ENCODE data around the gene SAMSN1. TPM values are rescaled to one million over a fixed set of nuclear protein-coding genes. Genes with fewer than 3 reads are reported as not detected.
"Not testable (repeated sequence)": the region's sequence is repeated elsewhere in the genome, so short reads cannot be mapped to it uniquely, and the experiment has no call there.

SAMSN1 gene
- total RNA-seq, 1 donor from 2014 or later: 5.8 TPM

DNA sequence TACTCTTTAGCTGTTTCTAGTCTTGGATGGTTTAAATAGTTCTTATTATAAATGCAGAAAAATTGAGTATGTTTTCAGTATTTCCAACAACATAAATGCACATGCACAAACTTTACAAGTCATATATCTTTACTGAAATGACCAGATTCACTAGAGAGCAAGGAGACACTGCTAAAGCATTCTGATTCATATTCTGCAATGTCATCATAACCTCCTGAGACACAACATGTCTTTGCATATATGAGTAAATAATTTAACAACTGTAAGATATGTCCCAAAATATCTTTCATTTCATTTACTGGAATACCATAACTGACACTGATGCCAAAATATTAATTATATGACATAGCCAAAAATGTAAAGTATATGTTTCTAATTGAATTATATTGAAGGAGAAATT, 16.8 kb upstream of the SAMSN1 start:
- DNase-seq: no peak

DNA sequence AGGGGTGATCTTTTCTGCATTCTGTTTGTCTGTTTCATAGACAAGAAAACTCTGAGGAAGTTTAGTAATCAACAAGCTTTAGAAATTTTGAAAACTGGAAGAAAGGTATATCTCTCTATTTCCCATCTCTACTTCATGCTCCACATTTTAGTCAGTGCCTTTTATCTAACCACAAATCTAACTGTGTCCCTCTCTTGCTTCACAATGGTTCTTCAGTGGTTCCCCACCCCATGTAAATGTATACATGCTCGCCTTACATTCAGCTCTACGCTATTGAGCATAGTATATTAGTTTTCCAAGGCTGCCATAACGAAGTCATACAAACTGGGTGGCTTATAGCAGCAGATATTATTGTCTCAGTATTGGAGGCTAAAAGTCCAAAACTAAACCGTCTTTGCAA, 14.4 kb upstream of the SAMSN1 start:
- DNase-seq: no peak

- DNase-seq: no peak
Observed at GRCh38 chr21:14560139-14560538, 14.0 kb upstream of the SAMSN1 start.

GRCh38 chr21:14559102-14559501, 13.0 kb upstream of the SAMSN1 start:
- no peak for DNase-seq

GRCh38 chr21:14557413-14557812, 11.3 kb upstream of the SAMSN1 start:
- no peak for DNase-seq

- no peak for DNase-seq
Observed at GRCh38 chr21:14554948-14555347, 8.8 kb upstream of the SAMSN1 start.

DNA sequence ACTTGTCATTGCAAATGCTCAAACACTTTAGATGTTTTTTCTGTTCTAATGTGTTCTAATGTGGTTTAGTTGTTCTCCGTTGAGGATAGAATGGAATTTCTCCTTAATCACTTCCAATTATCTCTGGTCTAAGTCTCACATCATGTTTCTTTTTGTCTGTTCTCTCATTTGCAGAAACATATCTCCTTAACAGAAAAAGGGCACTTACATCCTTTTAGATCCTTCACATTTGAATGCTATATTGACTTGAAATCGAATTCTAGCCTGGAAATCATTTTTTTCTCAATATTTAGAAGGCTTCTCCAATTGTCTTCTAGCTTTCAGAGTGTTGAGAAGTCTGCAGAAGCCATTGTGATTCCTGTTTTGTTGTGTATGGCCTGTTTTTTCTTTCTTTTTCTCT, 7.3 kb upstream of the SAMSN1 start:
- no peak for DNase-seq

DNA sequence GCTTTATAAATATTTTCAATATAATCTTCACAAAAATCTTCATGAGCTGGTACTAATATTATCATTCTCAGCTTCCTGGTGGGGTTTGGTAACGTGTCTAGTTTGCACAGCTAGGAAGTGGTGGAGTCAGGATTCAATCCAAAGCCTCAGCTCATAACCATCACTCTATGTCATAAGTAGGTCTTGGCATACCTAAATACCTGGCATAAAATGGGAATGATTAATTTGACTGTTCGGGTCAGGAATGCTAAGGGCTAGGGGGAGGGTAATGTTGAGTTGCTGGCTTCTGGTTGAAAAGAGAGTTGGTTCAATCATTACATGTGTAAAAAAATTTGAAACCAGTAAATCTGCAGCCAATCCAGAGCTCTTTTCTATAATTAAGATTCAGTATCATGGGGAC, 5.6 kb upstream of the SAMSN1 start:
- DNase-seq: no peak

DNA sequence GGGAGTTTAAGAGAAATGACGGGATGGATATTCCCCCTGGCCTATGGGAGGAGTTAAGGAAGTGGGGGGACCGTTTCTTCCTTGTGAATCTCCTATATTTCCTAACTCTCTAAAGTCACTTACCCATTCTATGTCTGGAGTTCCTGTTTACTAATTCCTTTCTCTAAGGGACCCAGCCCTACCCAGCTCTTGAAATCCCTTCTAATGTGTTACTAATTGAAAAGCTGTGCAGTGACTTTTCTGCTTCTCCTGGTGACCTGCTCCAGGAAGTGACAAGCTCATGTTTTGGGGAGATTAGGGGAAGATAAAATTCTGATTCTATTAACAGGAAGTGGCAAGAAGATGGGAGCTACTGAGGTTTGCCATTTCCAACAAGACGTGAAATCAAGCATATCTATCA, 4.0 kb upstream of the SAMSN1 start:
- no peak for DNase-seq

DNA sequence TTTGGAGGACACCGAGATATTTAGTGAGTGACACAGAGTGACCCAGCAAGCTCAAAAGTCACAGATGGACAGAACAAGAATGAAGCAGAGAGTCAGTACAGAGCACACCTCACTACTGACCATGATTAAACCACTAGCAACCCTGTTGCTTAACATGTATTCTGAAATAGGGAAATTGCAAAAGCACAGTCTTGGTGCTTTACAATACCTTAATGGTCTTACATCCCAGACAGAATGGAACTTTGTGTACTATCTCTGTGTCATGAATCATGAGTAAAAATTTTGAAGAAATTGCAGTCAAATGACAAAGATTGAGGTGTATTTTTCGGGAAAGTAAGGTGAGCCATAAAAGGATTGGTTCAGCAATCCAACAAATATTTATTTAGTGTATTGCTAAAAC, 2.7 kb upstream of the SAMSN1 start:
- DNase-seq: no peak

DNA sequence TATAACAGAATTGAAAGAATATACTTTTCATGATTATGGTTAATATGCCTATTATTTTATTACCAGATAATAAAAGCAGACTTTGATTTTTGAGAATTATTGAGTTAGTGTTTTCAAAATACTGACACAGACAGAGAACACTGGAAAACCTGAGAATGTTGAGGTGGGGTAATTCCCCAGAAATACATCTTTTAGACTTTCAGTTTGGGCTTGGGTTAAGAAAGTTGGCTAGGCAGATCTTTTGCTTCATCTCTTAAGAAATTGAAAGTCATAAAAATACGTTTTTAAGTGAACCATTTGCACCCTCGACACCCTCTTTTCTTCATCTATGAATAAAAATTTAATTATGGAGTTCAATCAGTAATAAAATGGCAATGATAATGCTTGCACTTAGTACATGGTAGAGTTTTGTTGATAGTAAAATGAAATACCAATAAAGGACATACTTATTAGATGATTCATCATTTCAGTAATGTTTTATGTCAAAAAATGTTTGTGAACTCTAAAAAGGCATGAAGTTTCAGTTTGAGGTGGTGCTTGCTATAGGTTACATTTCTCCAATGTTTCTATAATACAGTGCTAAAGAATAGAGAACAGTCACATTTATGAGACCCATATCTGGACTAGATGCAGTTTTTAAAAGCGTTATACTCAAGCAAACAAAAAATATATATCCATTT, 1.9 kb upstream of the SAMSN1 start:
- no peak for DNase-seq

DNA sequence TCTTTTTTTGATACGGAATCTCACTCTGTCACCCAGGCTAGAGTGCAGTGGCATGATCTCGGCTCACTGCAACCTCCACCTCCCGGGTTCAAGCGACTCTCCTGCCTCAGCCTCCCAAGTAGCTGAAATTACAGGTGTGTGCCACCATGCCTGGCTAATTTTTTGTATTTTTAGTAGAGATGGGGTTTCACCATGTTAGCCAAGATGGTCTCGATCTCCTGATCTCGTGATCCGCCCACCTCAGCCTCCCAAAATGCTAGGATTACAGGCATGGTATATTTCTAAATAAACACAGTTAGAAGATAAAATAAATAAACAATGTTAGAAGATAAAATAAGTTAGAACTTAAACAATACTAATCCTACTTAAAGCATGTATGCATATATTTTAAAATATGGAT, 604 bp upstream of the SAMSN1 start:
- DNase-seq: not testable (repeated sequence)

DNA sequence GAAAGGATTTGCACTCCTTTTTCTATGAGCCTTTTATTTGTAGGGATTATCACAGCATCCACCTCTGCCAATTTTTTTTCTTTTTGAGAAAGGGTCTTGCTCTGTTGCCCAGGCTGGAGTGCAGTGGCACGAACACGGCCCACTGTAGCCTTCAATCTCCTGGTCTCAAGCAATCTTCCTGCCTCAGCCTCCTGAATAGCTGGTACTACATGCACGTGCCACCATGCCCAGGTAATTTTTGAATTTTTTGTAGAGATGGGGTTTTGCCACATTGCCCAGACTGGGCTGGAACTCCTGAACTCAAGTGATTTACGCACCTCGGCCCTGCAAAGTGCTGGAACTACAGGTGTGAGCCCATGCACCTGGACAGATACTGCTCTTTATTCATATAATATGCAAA, 2.1 kb downstream of the SAMSN1 start:
- no peak for DNase-seq

DNA sequence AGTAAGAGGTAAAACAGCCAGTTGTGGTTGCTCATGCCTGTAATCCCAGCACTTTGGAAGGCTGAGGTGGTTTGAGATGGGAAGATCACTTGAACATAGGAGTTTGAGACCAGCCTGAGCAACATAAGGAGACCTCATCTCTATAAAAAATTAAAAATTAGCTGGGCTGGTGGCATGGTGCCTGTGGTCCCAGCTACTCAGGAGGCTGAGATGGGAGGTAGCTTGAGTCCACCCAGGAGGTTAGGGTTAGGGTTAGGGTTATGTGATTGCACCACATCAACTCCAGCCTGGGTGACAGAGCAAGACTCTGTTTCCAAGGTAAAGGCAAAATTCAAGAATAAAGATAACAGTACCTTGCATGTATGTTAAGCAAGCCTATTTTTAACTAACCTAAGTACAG, 3.5 kb downstream of the SAMSN1 start:
- no peak for DNase-seq

GRCh38 chr21:14541841-14542490, 4.1 kb downstream of the SAMSN1 start:
- DNase-seq: no peak

GRCh38 chr21:14538483-14538882, 7.6 kb downstream of the SAMSN1 start:
- no peak for DNase-seq

- no peak for DNase-seq
Observed at GRCh38 chr21:14536929-14537328, 9.2 kb downstream of the SAMSN1 start.

DNA sequence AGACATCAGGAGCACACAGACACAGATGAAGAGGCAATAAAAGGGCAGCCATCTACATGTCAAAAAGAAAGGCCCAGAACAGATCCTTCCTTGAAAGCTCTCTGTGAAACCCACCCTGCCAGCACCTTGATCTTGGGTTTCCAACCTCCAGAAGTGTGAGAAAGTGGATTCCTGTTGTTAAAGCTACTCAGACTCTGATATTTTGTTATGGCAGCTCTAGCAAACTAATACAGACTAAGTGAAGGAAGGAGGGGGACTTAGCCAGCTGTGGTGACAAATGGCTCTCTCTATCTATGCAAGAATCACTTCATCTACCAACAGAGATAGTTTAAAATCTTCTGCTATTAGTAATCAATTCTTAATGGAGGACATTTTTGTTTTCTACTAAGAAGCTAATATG, 10.4 kb downstream of the SAMSN1 start:
- no peak for DNase-seq

DNA sequence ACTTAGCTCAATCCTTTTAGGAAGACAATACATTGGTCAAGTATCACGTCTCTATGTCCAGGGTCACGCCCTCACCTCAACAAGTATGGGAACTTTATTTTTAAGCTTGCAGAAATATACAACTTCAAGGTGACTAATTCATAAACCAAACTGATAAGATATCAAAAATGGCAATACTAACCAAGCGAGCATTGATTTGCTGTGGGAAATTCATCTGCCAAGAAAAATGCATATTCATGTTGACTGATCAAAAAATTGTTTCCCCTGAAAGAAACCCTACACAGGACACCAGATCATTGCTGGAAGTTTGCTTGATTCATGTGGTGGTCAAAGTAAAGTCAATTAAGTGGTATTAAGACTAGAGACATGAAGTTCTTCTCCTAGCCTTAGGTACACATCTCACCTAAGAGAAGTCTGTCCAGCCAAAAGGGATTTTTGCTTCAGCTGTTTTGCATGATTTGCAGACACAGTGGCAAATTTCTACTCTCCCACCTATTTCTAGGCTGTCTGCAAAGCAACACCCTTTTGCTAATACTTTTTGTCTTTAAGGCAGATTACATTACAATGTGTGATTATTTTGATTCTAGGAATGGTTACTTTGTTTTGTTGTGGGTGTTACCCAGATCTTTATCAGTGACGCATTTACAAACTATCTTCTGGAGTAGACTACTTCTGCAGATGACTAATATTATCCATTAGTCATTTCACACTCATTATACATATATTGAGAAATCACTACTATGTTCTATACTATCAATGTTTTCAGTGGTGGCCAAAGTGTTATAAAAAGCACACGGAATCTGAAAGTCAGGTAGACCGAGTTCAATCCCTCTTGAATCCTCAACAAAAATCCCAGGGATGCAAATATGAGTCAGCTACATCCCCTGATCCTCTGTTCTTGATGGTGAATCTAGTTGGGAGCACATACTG, 12.4 kb downstream of the SAMSN1 start:
- DNase-seq: no peak

DNA sequence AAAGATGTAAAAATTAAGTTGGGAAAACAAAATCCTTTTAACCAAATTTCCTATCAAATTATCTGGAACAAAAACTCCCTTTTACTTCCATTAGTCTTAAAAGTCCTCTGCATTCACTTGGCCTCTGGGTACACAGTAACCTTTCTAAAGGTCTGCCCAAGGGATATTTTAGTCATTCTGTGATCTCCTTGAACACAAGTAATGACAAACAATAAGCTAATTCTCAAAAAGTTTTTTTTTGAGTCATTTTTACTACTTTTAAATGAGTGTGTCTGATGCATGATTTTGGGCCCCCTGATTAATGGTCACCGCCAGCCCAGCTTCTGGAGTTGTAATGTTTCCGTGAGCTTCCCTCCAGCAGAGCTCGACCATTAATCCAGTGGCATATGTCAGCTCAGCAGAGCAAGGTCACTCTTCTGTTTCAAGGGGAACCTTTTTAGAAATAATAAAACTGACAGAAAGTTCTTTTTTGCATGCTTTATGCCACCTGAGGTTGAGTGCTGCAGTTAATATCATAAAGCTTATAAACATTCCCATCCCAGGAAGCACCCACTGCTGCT, 14.3 kb downstream of the SAMSN1 start:
- DNase-seq: no peak

DNA sequence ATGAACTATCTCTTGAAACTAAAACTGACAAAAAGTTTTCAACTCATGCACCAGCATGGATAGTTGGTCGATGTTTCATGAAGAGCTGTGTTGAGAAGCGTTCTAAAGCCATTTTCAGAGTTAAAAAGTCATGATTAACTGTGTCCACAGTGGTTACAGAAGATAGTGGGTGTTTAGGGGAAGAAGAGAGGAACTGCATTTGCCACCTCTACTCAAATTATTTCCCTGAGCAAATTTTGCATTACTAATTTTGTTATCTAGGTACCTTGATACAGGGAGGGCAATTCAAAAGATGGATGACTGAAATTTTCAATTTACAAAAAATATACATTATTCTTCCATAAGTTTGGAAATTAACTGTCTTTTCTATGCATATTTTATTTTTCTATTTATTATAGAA, 15.5 kb downstream of the SAMSN1 start:
- no peak for DNase-seq

- DNase-seq: no peak
Observed at GRCh38 chr21:14528815-14529214, 17.3 kb downstream of the SAMSN1 start.
